ENCODE measurements around the gene CA12.
A peak's percentile ranks its signal among the peaks of the same experiment; 100 is the strongest.

Gene CA12

GRCh38 chr15:63299943-63300575 is 81.6 kb downstream of the CA12 start:
- no peak for DNase-seq

GRCh38 chr15:63296195-63296594 is 85.5 kb downstream of the CA12 start:
- no peak for DNase-seq

GRCh38 chr15:63295341-63295740 is 86.3 kb downstream of the CA12 start:
- DNase-seq, result no peak

GRCh38 chr15:63294359-63294758 is 87.3 kb downstream of the CA12 start:
- DNase-seq, result no peak

- DNase-seq, result no peak
Measured at GRCh38 chr15:63292771-63293170, 88.9 kb downstream of the CA12 start.

GRCh38 chr15:63292241-63292640 is 89.4 kb downstream of the CA12 start:
- DNase-seq, result no peak

- no peak for DNase-seq
Measured at GRCh38 chr15:63291507-63291906, 90.1 kb downstream of the CA12 start.

- DNase-seq, result no peak
Measured at GRCh38 chr15:63288778-63289378, 92.8 kb downstream of the CA12 start.

- no peak for DNase-seq
Measured at GRCh38 chr15:63288342-63288741, 93.3 kb downstream of the CA12 start.

- DNase-seq, result no peak
Measured at GRCh38 chr15:63287109-63287508, 94.5 kb downstream of the CA12 start.

GRCh38 chr15:63284335-63284734 is 97.3 kb downstream of the CA12 start:
- DNase-seq, result no peak

- DNase-seq, result no peak
Measured at GRCh38 chr15:63283126-63283525, 98.5 kb downstream of the CA12 start.

- DNase-seq, result no peak
Measured at GRCh38 chr15:63277893-63278456, 103.7 kb downstream of the CA12 start.

- peak; percentile 71 for DNase-seq
Measured at GRCh38 chr15:63277038-63277892, 104.4 kb downstream of the CA12 start, which contains the start of gene APH1B. Gene APH1B, plus strand, starts transcription at chr15:63277605. Its CDS starts 19 bp downstream, at chr15:63277624.

- DNase-seq, result no peak
Measured at GRCh38 chr15:63276342-63277037, 105.2 kb downstream of the CA12 start.

- no peak for DNase-seq
Measured at GRCh38 chr15:63274427-63274826, 107.2 kb downstream of the CA12 start.

Data from activated naive CD4-positive, alpha-beta T cell treated with anti-CD3 and anti-CD28 coated beads, Interleukin-2, amount 50 U/mL, for 16 hours (primary cell).